Muscle of back (tissue), 13 donors: ENCODE measurements around the gene RPS2. TPM values are rescaled to one million over a fixed set of nuclear protein-coding genes. Genes with fewer than 3 reads are reported as not detected.
"Not testable (repeated sequence)": the region's sequence is repeated elsewhere in the genome, so short reads cannot be mapped to it uniquely, and the experiment has no call there.

ENCODE experiments used
- DNase-seq, 3 donors: peaks; one replicate each; pipeline versions ENCODE4 v3.0.0 to v3.0.0-alpha.2; 2013
- long read RNA-seq, 9 donors: transcript quantifications; one replicate each; lab custom pipeline, GENCODE V29; 2026
- polyA plus RNA-seq, 10 donors: library from polyadenylated mRNA; unstranded; fragments of 120-200 nt; gene quantifications; one replicate each; pipeline ENCODE4 v1.2.1, GENCODE V29; 2013; ENCODE audit not compliant: insufficient read length in 10 of 10

RPS2 gene
- 1,000 to 10,000 TPM; 2,391 to 3,374 (median 3,214) TPM for polyA plus RNA-seq
- long read RNA-seq, donor 1, transcript RPS2-201 (7 exons, 985 nt): major isoform, 2,280 of 3,639 reads
- long read RNA-seq, donor 1, transcript RPS2-203 (3 exons, 878 nt): minor isoform, 6 of 3,639 reads
- long read RNA-seq, donor 1, partial matches to known transcripts: 1,201 of 3,639 reads
- long read RNA-seq, donor 1, other reads (novel, unspliced or antisense): 150 of 3,639 reads
- long read RNA-seq, donor 2, transcript RPS2-203 (3 exons, 878 nt): minor isoform, 7 of 2,836 reads
- long read RNA-seq, donor 2, transcript RPS2-201 (7 exons, 985 nt): major isoform, 1,728 of 2,836 reads
- long read RNA-seq, donor 2, partial matches to known transcripts: 985 of 2,836 reads
- long read RNA-seq, donor 2, other reads (novel, unspliced or antisense): 115 of 2,836 reads
- long read RNA-seq, donor 3, partial matches to known transcripts: 0 of 1 reads
- long read RNA-seq, donor 3, other reads (novel, unspliced or antisense): 0 of 1 reads
- long read RNA-seq, donor 4, transcript RPS2-203 (3 exons, 878 nt): minor isoform, 9 of 2,896 reads
- long read RNA-seq, donor 4, transcript RPS2-201 (7 exons, 985 nt): major isoform, 1,758 of 2,896 reads
- long read RNA-seq, donor 4, partial matches to known transcripts: 1,034 of 2,896 reads
- long read RNA-seq, donor 4, other reads (novel, unspliced or antisense): 95 of 2,896 reads
- long read RNA-seq, donor 5, transcript RPS2-201 (7 exons, 985 nt): major isoform, 2,564 of 4,076 reads
- long read RNA-seq, donor 5, partial matches to known transcripts: 1,363 of 4,076 reads
- long read RNA-seq, donor 5, other reads (novel, unspliced or antisense): 143 of 4,076 reads
- long read RNA-seq, donor 6, transcript RPS2-201 (7 exons, 985 nt): major isoform, 2,318 of 3,795 reads
- long read RNA-seq, donor 6, transcript RPS2-203 (3 exons, 878 nt): minor isoform, 9 of 3,795 reads
- long read RNA-seq, donor 6, partial matches to known transcripts: 1,321 of 3,795 reads
- long read RNA-seq, donor 6, other reads (novel, unspliced or antisense): 141 of 3,795 reads
- long read RNA-seq, donor 7, transcript RPS2-201 (7 exons, 985 nt): major isoform, 1,745 of 2,774 reads
- long read RNA-seq, donor 7, partial matches to known transcripts: 949 of 2,774 reads
- long read RNA-seq, donor 7, other reads (novel, unspliced or antisense): 77 of 2,774 reads
- long read RNA-seq, donor 8, transcript RPS2-201 (7 exons, 985 nt): major isoform, 1,453 of 2,485 reads
- long read RNA-seq, donor 8, partial matches to known transcripts: 952 of 2,485 reads
- long read RNA-seq, donor 8, other reads (novel, unspliced or antisense): 76 of 2,485 reads
- long read RNA-seq, donor 9, transcript RPS2-201 (7 exons, 985 nt): major isoform, 315 of 438 reads
- long read RNA-seq, donor 9, partial matches to known transcripts: 122 of 438 reads
- long read RNA-seq, donor 9, other reads (novel, unspliced or antisense): 0 of 438 reads

DNA sequence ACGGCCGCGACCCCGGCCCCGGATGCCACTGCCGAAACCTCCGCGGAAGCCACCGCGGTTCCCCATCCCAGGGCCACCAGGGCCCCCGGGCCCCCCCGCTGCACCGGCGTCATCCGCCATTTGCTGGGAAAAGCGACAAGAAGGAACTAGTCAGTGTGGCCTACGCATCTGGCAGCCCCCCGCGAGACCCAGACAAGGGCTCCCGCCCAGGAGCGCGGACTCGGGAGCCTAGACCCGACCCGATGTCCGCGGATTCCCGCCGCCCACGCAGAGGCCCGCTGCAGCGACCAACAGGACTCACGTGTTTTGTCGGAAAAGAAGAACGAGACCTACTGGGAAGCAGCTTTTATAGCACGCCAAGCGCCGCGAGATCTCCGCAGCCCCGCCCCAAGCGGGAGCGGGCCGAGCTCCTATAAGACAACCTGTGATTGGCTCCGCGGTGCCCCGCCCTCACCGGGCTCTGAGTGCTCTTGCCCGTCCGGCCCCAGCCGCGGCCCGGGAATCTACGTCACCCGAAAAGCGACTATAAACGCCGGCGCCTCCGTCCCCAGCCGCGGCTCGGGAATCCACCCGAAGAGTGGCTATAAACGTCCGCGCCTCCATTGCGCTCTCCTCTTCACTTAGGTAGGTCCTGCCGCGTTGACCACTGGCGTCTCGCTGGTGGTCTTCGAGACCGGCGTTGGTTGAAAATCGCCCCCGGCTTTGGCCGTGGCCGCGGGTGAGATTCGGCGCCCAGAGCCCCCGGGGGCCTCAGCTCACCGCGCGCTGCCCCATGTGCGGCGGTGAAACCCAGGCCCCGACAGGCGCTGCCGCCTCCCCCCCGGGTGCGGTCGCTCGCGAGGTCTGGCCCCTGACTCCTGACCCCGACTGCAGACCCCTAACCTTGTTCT, at the start of gene RPS2:
Gene RPS2, minus strand, starts transcription at position 321 of the 890 bp plus-strand sequence. Its CDS starts 201 bp downstream, at position 120.
- peak; percentile 99 for DNase-seq

DNA sequence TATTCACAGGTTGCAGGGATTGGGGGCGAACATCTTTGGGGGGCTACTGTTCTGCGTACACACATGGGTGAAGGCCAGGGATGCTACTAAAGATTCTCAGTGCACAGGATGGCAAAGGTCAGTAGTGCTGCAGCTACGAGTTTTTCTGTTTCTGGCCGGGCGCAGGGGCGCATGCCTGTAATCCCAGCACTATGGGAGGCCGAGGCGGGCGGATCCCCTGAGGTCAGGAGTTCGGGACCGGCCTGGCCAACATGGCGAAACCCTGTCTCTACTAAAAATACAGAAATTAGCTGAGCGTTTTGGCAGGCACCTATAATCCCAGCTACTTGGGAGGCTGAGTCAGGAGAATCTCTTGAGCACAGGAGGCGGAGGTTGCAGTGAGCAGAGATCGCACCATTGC, 48.9 kb upstream of the RPS2 start:
- no peak for DNase-seq

DNA sequence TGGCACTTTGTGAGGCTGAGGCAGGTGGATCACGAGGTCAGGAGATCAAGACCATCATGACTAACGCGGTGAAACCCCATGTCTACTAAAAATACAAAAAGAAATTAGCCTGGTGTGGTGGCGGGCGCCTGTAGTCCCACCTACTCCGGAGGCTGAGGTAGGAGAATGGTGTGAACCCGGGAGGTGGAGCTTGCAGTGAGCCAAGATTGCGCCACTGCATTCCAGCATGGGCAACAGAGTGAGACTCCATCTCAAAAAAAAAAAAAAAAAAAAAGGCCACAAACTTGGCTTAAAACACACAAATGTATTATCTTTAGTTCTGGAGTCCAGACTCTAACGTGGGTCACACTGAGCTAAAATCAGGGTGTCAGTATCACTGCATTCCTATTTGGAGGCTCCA, 47.1 kb upstream of the RPS2 start:
- not testable (repeated sequence) for DNase-seq

DNA sequence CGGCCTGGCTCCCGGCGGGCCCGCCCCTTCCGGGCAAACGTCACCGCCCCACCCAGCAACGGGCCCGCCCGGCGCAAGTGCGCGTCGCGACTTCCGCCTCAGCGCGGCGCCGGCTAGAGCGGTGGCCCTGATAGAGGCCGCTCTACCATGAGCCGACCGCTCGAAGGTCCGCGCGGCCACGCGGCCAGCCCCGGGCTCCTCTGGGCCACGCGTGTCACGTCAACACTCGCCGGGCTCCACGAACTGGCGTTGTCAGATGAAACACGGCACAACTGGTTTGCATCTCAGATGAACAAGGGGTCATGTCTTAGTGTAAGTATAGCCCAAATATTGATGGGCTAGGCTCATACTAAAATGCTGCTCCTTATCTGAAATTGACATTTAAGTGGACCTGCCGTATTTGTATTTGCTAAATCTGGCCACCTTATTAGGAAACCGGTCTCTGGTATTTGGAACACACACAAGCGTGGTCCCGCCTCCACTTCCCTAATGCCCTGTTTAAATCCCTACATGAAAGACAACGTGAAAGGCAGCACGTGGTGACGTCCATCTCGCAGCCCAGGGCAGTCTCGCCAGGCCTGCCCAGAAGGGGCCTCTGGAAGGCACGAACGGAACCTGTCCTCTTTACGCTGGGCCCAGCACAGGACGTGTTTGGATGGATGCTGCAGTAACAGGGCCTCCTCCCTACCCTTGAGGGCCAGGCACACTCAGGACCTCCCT, 45.3 kb upstream of the RPS2 start, which contains the start of gene ZNF598:
Gene ZNF598, minus strand, starts transcription at position 31 of the 720 bp plus-strand sequence.
- peak; percentile 87 to 94 (median 92) for DNase-seq

DNA sequence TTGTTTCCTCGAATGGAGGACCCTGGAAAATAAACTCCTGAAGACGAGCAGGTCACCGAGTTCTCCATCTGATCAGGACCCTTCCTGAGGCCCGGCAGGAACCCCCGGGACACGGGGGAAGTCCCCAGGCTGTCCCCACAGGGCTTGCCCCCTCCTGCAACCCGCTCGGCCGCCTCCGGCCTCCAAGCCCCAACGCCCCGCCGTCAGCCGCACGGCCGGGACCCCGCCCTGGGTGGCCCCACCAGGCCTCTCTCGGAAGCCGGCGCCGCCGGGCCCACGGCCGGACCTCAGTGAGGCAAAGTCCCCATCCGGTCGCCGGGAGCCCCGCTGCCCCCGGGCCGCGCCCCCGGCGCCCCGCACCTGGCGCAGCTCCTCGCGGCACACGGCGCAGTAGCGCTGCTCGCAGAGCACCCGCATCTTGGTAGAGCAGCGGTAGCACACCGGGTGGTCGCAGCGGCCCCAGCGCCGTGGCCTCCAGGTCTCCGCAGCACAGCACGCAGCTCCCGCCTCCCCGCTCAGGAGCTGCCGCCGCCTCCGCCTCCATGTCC, 44.6 kb upstream of the RPS2 start:
- DNase-seq: no peak

DNA sequence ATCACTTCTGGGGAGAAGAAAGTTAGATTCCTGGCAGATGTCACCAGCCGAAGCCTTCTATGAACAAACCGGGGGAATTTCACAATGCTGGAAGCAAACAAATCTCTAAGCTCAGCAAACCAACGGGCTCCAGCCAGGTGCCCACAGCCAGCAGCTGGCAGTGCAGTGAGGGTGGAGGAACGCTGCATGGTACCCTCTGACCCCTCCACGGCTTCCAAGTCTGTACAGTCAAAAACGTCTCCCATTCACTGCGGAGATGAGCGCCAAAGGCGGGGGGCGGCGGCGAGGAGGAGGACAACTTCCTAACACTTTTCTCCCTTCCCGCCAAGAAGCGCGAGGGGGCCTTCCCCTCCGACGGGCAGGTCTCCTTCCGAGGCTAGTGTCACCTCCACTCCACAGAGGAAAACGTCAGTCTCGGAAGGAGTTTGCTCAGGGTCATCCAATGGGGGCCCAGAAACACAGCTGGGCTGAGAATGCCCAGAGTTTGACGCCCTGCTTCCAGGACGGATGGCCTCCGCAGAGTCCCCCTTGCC, 44.1 kb upstream of the RPS2 start:
- no peak for DNase-seq

DNA sequence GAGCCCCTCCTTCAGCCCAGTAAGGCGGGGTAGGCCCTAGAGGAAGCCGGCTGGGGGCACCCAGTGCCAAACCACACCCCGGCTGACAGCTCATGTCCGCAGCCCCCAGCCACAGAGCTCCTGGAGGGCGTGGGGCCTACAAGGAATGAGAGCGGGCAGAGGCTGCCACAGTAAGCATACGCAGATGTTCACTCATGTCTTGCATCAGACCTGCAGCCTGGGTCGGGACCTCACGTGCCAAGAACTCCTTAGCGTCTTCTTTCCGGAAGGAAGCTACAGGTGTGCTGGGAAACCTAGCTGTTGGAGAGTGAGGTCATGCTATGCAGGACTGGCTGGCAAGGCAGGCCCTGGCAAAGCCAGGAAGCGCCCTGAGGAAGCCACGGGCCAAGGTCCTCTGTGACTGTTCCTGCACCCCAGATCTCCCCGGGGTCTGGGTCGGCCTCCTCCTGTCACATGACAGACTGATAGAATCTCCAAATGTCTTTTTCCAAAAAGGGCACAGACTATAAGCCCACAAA, 43.4 kb upstream of the RPS2 start:
- no peak for DNase-seq

DNA sequence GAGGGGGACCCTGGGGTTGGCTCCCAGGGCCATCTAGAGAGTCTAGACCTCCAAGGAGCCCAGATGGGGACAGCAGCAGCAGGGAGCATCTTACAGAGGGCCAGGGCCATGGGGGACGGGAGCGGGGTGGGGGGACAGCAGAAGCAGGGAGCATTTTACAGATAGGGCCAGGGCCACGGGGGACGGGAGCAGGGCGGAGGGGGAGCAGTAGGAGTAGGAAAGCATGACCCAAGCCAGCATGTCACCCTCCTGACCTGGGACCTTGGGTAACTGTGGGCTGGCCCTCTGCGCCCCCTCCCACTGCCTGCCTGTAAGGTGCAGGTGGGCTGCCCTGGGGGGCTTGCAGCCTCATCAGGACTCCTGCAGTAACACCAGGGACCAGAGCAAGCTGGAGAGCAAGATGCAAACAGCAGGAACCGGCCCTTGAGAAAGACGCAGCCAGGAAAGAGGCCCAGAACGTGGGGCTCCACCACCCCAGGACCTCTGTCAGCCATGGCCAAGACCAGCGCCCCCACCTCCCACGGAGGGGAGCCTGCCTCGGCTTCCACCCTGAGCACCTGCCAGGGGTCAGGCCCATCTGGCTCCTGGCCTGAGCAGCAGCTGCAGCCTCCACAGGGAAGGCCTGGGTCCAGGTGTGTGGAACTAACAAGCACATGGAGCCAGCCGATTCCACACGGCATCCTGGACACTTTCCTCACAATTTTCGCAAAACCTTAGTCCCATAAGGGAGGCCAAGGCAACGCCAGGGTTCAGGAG, 42.6 kb upstream of the RPS2 start:
- no peak for DNase-seq

DNA sequence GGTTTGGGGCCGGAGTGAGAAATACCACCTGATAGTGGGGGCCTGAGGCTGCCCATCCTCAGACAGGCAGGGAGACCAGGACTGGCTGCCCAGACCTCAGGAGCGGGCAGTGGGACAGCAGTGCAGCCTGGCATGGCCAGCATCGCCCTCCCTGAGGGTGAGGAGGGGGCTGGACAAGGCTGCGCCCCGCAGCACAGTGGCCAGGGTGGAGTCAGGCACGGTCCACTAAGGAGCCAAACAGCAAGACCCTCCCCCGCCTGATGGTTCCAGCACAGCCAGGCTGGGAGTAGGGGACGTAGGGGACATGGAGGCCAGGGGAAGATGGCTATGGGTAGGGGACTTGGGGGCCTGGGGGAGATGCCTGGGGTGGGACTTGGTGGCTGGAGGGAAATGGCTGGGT, 41.7 kb upstream of the RPS2 start:
- no peak for DNase-seq

DNA sequence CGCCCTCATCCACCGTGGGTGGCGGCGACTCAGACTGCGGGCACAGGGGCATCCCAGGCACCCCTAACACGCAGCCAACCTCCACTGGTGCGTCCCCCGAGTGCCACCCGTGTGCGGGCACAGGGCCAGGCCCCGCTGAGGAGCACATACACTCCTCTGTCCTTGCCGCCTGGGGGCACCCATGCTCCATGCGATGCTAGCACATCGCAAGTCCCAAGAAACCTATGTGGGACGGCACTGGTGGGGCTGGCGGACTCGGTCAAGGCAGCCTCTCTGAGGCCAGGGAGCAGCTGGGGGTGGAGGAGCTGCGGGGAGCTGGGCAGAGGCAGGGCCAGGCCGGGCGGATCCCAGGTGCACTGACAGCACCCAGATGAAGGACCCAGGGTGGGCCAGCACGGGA, 41.0 kb upstream of the RPS2 start:
- DNase-seq: no peak

DNA sequence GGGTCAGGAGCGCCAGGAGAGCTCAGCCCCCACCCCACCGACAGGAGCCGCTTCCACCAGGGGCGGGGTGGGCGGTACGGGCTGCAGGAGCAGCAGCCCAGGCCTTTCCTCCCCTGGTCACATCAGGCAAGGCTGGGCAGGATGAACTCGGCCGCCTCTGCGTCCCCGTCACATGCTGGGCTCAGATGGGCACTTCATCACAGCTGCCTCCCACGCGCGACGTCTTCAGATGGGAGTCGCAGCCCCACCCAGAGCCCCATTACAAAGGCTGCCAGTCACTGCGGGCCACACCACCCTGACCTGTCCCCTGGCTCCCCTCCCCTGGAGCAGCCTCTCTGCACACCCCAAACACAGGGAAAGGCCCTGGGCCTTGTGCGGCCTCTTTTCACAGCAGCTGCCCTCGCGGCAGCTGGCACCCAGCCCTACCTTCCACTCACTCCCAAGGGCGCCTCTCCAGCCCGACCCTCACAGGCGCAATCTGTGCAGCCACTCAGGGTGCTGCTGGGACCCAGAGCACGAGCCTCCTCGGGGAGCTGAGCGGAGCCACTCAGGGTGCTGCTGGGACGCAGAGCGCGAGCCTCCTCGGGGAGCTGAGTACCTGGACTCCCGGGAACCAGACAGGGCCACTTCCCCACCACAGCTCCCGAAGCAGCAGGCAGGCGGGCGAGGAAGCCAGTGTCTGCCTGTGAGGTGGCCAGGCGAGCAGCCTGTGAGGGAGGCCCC, 40.3 kb upstream of the RPS2 start:
- no peak for DNase-seq

DNA sequence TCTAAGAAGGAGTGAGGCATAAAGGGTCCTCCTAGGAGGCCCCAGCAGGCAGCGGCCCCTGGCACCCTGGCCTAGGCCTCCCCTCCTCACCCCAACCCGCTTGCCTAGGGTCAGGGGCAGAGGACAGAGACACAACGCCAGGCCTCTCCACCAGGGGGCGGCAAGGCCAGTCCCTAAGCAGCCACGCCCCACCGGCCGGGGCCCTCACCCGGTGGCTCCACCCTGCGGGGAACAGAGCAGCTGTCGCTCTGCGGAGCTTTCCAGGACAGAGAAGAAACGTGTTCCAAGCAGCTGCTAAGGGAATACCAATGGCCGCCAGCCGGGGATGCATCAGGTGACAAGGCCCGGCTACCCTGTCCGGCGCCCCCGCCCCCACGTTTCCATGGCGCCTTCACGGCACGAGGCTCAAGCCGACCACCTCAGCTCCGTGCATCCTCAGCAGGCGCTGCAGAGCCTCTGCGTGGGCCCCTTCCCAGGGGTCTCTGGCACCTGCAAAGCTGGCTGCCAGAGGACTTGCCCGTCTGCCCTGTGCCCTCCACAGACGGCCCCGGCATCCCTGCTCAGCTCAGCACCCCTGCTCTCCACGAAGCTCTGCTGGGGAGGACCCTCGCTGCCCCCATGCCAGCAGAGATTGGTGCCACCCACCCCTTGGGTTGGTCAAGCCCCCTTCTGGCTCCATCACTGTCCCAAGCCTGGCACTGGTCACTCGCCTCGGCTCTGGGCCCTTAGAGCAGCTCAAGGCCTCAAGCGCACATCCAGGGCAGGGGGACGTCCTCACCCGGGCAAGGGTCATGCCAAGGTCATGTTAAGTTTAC, 39.4 kb upstream of the RPS2 start:
- DNase-seq: peak; percentile 87 to 91 (median 90)

DNA sequence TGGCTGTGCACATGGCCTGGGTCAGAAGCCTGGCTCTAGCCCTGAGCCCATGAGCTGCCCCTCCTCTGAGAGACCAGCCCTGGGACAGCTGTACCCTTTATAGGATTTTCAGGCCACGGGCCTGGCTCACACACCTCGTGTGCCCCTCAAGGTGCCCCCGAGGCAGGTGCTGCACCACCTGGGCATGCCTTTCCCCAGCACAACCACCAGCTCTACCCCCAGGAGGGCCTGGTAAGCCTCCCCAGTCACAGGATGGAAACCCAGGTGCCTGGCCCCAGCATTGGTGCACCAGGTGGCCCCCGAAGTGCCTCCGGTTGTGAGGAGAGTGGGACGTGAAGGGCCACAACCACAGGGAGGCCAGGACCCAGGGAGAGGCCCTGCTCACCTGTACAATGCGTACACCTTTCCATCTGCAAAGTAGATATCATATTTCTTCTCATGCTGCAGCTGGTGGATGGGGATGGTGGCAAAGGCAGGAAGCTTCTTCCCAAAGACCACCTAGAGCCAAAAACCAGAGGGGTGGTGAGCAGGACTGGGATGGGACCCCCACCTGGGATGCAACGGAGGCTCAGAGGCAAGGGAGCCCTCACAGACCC, 38.7 kb upstream of the RPS2 start:
- no peak for DNase-seq

DNA sequence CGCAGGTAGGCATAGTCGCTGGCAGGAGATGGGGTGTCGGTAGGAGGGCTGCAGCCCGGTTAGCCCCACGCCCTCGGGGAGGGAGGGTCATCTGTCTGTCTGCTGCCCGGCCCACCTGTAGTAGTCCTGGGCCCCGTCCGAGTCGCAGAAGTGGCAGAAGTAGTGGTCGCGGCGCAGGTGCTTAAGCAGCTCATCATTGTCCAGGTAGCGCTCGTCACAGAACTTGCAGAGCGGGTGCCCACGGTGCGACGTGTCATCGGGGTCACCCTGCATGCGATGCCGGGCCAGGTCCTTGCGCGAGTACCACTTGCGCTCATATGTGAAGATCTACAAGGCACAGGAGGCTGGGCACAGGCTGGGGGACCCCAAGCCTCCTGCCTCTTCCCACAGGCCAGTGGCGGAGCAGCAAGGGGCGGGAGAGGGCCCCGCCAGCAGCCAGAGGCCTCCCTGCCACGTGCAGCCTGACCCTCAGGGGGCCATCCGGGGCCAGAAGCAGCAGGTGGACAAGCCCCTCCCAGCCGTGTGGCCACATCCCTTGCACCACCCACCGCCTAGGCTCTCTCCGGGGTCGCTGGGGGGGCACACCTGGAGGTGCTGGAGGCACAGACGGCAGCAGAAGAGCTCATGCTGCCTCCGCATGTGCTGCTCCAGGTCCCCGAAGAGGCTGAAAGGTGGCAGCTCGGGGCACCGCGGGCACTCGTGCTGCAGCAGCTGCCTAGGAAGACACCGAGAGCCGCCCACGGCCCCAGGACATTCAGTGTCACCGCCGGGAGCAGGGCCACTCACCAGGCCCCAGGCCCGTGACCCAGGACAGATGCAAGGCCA, 38.0 kb upstream of the RPS2 start:
- DNase-seq: no peak
